Measurements from ENCODE around the gene MRPS15.

The MRPS15 gene

GRCh38 chr1:36458910-36459309, 5.3 kb downstream of the MRPS15 start:
- no peak for DNase-seq
- Histone ChIP-seq H3K9ac (ENCODE audit: low read length) (no peak overlapping the region), H3K4me2 (ENCODE audit: low read length, poor library complexity, severe bottlenecking) (no peak overlapping the region), H2AFZ (ENCODE audit: low read depth, low read length) (no peak overlapping the region), H3K4ac (ENCODE audit: low read depth in 1 of 2, low read length in 2 of 2) (no peak overlapping the region), H3K23ac (ENCODE audit: low read length in 2 of 2) (no peak overlapping the region), H4K8ac (ENCODE audit: low read length) (no peak overlapping the region), H2BK15ac (ENCODE audit: low read depth, poor library complexity, severe bottlenecking) (no peak overlapping the region), H3K27me3 (ENCODE audit: control insufficient read depth in 1 of 2, insufficient read depth in 1 of 2, low read length in 2 of 2) (no peaks in the 10 kb centered on the region), H3K36me3 (ENCODE audit: control insufficient read depth in 1 of 2, insufficient read depth in 2 of 2, low read depth in 1 of 2, low read length in 2 of 2) (peaks cover 48 to 79% of the 10 kb centered on the region in 2 experiments), H4K91ac (ENCODE audit: low read length) (no peak overlapping the region), H3K9me3 (ENCODE audit: control insufficient read depth, low read length) (no peaks in the 10 kb centered on the region), H2BK5ac (ENCODE audit: low read depth, low read length, poor library complexity, severe bottlenecking) (no peak overlapping the region), H3K4me3 (ENCODE audit: insufficient read depth in 1 of 2, low read depth in 1 of 2, low read length in 2 of 2) (no peak overlapping the region), H3K27ac (ENCODE audit: low read length, poor library complexity, severe bottlenecking) (no peak overlapping the region), H3K79me1 (replicated peaks; ENCODE audit: low read length, poor library complexity, severe bottlenecking) (peaks cover 21% of the 10 kb centered on the region), H2AK5ac (ENCODE audit: low read length, severe bottlenecking) (no peak overlapping the region), H3K18ac (ENCODE audit: low read depth in 1 of 2, low read length in 2 of 2) (no peak overlapping the region), H2BK12ac (ENCODE audit: low read length in 2 of 2) (no peak overlapping the region), H3K4me1 (ENCODE audit: control insufficient read depth, insufficient read depth, low read depth, low read length) (peaks cover 7% of the 10 kb centered on the region), H3K14ac (ENCODE audit: low read length in 2 of 2) (no peak overlapping the region), H2BK120ac (ENCODE audit: low read depth, low read length) (no peak overlapping the region)
- WGBS = 90% methylated on average over 3 of the region's 3 CpGs

GRCh38 chr1:36457691-36458090, 6.5 kb downstream of the MRPS15 start:
- Histone ChIP-seq H3K27ac (ENCODE audit: low read length, poor library complexity, severe bottlenecking) (peak overlapping the region; percentile 3), H4K91ac (ENCODE audit: low read length) (no peak overlapping the region), H2AK5ac (ENCODE audit: low read length, severe bottlenecking) (no peak overlapping the region), H3K23ac (ENCODE audit: low read length in 2 of 2) (no peak overlapping the region), H3K4me3 (ENCODE audit: insufficient read depth in 1 of 2, low read depth in 1 of 2, low read length in 2 of 2) (no peak overlapping the region), H2AFZ (ENCODE audit: low read depth, low read length) (no peak overlapping the region), H3K79me1 (replicated peaks; ENCODE audit: low read length, poor library complexity, severe bottlenecking) (peaks cover 15% of the 10 kb centered on the region), H2BK12ac (ENCODE audit: low read length in 2 of 2) (no peak overlapping the region), H3K4me2 (ENCODE audit: low read length, poor library complexity, severe bottlenecking) (no peak overlapping the region), H3K4ac (ENCODE audit: low read depth in 1 of 2, low read length in 2 of 2) (no peak overlapping the region), H4K8ac (ENCODE audit: low read length) (no peak overlapping the region), H3K9me3 (ENCODE audit: control insufficient read depth, low read length) (no peaks in the 10 kb centered on the region), H2BK15ac (ENCODE audit: low read depth, poor library complexity, severe bottlenecking) (no peak overlapping the region), H2BK5ac (ENCODE audit: low read depth, low read length, poor library complexity, severe bottlenecking) (no peak overlapping the region), H3K4me1 (ENCODE audit: control insufficient read depth, insufficient read depth, low read depth, low read length) (peaks cover 3% of the 10 kb centered on the region), H2BK120ac (ENCODE audit: low read depth, low read length) (no peak overlapping the region), H3K27me3 (ENCODE audit: control insufficient read depth in 1 of 2, insufficient read depth in 1 of 2, low read length in 2 of 2) (no peaks in the 10 kb centered on the region), H3K14ac (ENCODE audit: low read length in 2 of 2) (no peak overlapping the region), H3K18ac (ENCODE audit: low read depth in 1 of 2, low read length in 2 of 2) (no peak overlapping the region), H3K9ac (ENCODE audit: low read length) (no peak overlapping the region), H3K36me3 (ENCODE audit: control insufficient read depth in 1 of 2, insufficient read depth in 2 of 2, low read depth in 1 of 2, low read length in 2 of 2) (peaks cover 48 to 79% of the 10 kb centered on the region in 2 experiments)
- DNase-seq = peak; percentile 46
- 48% methylated on average over 5 of the region's 5 CpGs for WGBS

GRCh38 chr1:36456391-36456928, 7.7 kb downstream of the MRPS15 start:
- Histone ChIP-seq H2BK15ac (ENCODE audit: low read depth, poor library complexity, severe bottlenecking) (no peak overlapping the region), H3K36me3 (ENCODE audit: control insufficient read depth in 1 of 2, insufficient read depth in 2 of 2, low read depth in 1 of 2, low read length in 2 of 2) (peaks cover 37 to 68% of the 10 kb centered on the region in 2 experiments), H3K27ac (ENCODE audit: low read length, poor library complexity, severe bottlenecking) (no peak overlapping the region), H4K8ac (ENCODE audit: low read length) (no peak overlapping the region), H3K23ac (ENCODE audit: low read length in 2 of 2) (no peak overlapping the region), H3K4me2 (ENCODE audit: low read length, poor library complexity, severe bottlenecking) (no peak overlapping the region), H2BK5ac (ENCODE audit: low read depth, low read length, poor library complexity, severe bottlenecking) (no peak overlapping the region), H3K4me3 (ENCODE audit: insufficient read depth in 1 of 2, low read depth in 1 of 2, low read length in 2 of 2) (no peak overlapping the region), H4K91ac (ENCODE audit: low read length) (no peak overlapping the region), H3K9ac (ENCODE audit: low read length) (no peak overlapping the region), H3K79me1 (replicated peaks; ENCODE audit: low read length, poor library complexity, severe bottlenecking) (peaks cover 7% of the 10 kb centered on the region), H2AK5ac (ENCODE audit: low read length, severe bottlenecking) (no peak overlapping the region), H3K18ac (ENCODE audit: low read depth in 1 of 2, low read length in 2 of 2) (no peak overlapping the region), H2BK120ac (ENCODE audit: low read depth, low read length) (no peak overlapping the region), H3K27me3 (ENCODE audit: control insufficient read depth in 1 of 2, insufficient read depth in 1 of 2, low read length in 2 of 2) (no peaks in the 10 kb centered on the region), H3K9me3 (ENCODE audit: control insufficient read depth, low read length) (no peaks in the 10 kb centered on the region), H3K4me1 (ENCODE audit: control insufficient read depth, insufficient read depth, low read depth, low read length) (peaks cover 3% of the 10 kb centered on the region), H3K4ac (ENCODE audit: low read depth in 1 of 2, low read length in 2 of 2) (no peak overlapping the region), H3K14ac (ENCODE audit: low read length in 2 of 2) (no peak overlapping the region), H2AFZ (ENCODE audit: low read depth, low read length) (no peak overlapping the region), H2BK12ac (ENCODE audit: low read length in 2 of 2) (no peak overlapping the region)
- no peak for DNase-seq

- no peak overlapping the region for H3K27ac ChIP-seq (ENCODE audit: low read length, poor library complexity, severe bottlenecking)
Measured at GRCh38 chr1:36455386-36455785, 8.8 kb downstream of the MRPS15 start.

More at GRCh38 chr1:36455386-36455785, 8.8 kb downstream of the MRPS15 start:
- H4K91ac ChIP-seq (ENCODE audit: low read length) = no peak overlapping the region
- no peak overlapping the region for H2BK15ac ChIP-seq (ENCODE audit: low read depth, poor library complexity, severe bottlenecking)
- no peak overlapping the region for H2BK120ac ChIP-seq (ENCODE audit: low read depth, low read length)
- H2BK12ac ChIP-seq (ENCODE audit: low read length in 2 of 2) = no peak overlapping the region
- H3K23ac ChIP-seq (ENCODE audit: low read length in 2 of 2) = no peak overlapping the region
- no peak overlapping the region for H3K4me2 ChIP-seq (ENCODE audit: low read length, poor library complexity, severe bottlenecking)
- H3K79me1 ChIP-seq (replicated peaks; ENCODE audit: low read length, poor library complexity, severe bottlenecking) = peaks cover 5% of the 10 kb centered on the region
- H3K9ac ChIP-seq (ENCODE audit: low read length) = no peak overlapping the region
- H3K4me1 ChIP-seq (ENCODE audit: control insufficient read depth, insufficient read depth, low read depth, low read length) = peaks cover 6% of the 10 kb centered on the region
- no peak overlapping the region for H2AFZ ChIP-seq (ENCODE audit: low read depth, low read length)
- no peak for DNase-seq
- no peak overlapping the region for H2BK5ac ChIP-seq (ENCODE audit: low read depth, low read length, poor library complexity, severe bottlenecking)
- no peak overlapping the region for H3K14ac ChIP-seq (ENCODE audit: low read length in 2 of 2)
- no peaks in the 10 kb centered on the region for H3K9me3 ChIP-seq (ENCODE audit: control insufficient read depth, low read length)
- H3K27me3 ChIP-seq (ENCODE audit: control insufficient read depth in 1 of 2, insufficient read depth in 1 of 2, low read length in 2 of 2) = no peaks in the 10 kb centered on the region
- H4K8ac ChIP-seq (ENCODE audit: low read length) = no peak overlapping the region
- H3K4ac ChIP-seq (ENCODE audit: low read depth in 1 of 2, low read length in 2 of 2) = no peak overlapping the region
- no peak overlapping the region for H3K18ac ChIP-seq (ENCODE audit: low read depth in 1 of 2, low read length in 2 of 2)
- no peak overlapping the region for H2AK5ac ChIP-seq (ENCODE audit: low read length, severe bottlenecking)
- no peak overlapping the region for H3K4me3 ChIP-seq (ENCODE audit: insufficient read depth in 1 of 2, low read depth in 1 of 2, low read length in 2 of 2)
- peaks cover 27 to 57% of the 10 kb centered on the region in 2 experiments for H3K36me3 ChIP-seq (ENCODE audit: control insufficient read depth in 1 of 2, insufficient read depth in 2 of 2, low read depth in 1 of 2, low read length in 2 of 2)
- no CpG with 5 or more reads among the region's 1 CpG for WGBS
